HepG2 (cell line): ENCODE measurements around the gene SPAG9. TPM values are rescaled to one million over a fixed set of nuclear protein-coding genes. Genes with fewer than 3 reads are reported as not detected.

Experiments used
- DMAP1 ChIP-seq: IDR thresholded peaks from 2 replicates; pipeline ENCODE4 v1.6.1; 2016
- FLYWCH1 ChIP-seq: sonication (generic); formaldehyde crosslinking; IDR thresholded peaks from 2 replicates; pipeline ENCODE4 v1.8.1; 2023; ENCODE audit warnings: mild to moderate bottlenecking, missing genetic modification reagents
- FOXM1 ChIP-seq: sonication (generic); formaldehyde crosslinking; IDR thresholded peaks from 2 replicates; pipeline ENCODE4 v1.5.0; 2020; ENCODE audit warnings: missing genetic modification reagents
- HDAC6 ChIP-seq: fragments of 200-600 bp; sonication (generic); IDR thresholded peaks from 2 replicates; pipeline ENCODE4 v1.7.0; 2017; ENCODE audit warnings: mild to moderate bottlenecking, antibody characterized with exemption, low read length, low read depth
- NFRKB ChIP-seq: fragments of 450-650 bp; IDR thresholded peaks from 2 replicates; pipeline ENCODE4 v1.6.1; 2017
- SATB2 ChIP-seq: sonication (generic); formaldehyde crosslinking; IDR thresholded peaks from 2 replicates; pipeline ENCODE4 v1.5.0; 2020; ENCODE audit warnings: missing genetic modification reagents
- SIN3A ChIP-seq: IDR thresholded peaks from 2 replicates; pipeline ENCODE4 v1.6.1; 2011; ENCODE audit warnings: low read depth, mild to moderate bottlenecking, control low read depth, low read length, borderline replicate concordance
- SMAD3 ChIP-seq: sonication (generic); formaldehyde crosslinking; IDR thresholded peaks from 2 replicates; pipeline ENCODE4 v1.4.0; 2020; ENCODE audit warnings: missing genetic modification reagents
- SP4 ChIP-seq: sonication (generic); formaldehyde crosslinking; IDR thresholded peaks from 2 replicates; pipeline ENCODE4 v1.8.1; 2023; ENCODE audit warnings: mild to moderate bottlenecking, missing genetic modification reagents
- ZBTB20 ChIP-seq: sonication (generic); formaldehyde crosslinking; IDR thresholded peaks from 2 replicates; pipeline ENCODE4 v1.8.1; 2023; ENCODE audit warnings: missing genetic modification reagents, low read depth, mild to moderate bottlenecking, borderline replicate concordance
- ZNF232 ChIP-seq: sonication (generic); formaldehyde crosslinking; IDR thresholded peaks from 2 replicates; pipeline ENCODE4 v1.4.0; 2020; ENCODE audit warnings: missing genetic modification reagents, borderline replicate concordance
- ZNF264 ChIP-seq: sonication (generic); formaldehyde crosslinking; IDR thresholded peaks from 2 replicates; pipeline ENCODE4 v1.4.0; 2020; ENCODE audit warnings: missing genetic modification reagents
- ZNF282 ChIP-seq: fragments of 450-650 bp; IDR thresholded peaks from 2 replicates; pipeline ENCODE4 v1.6.1; 2018; ENCODE audit not compliant: partially characterized antibody
- ZNF354B ChIP-seq: sonication (generic); formaldehyde crosslinking; IDR thresholded peaks from 2 replicates; pipeline ENCODE4 v1.8.0; 2022; ENCODE audit warnings: mild to moderate bottlenecking, missing genetic modification reagents
- polyA plus RNA-seq, 8 experiments: library from polyadenylated mRNA; depleted of rRNA in 3 of 8; stranded (reverse) in 7 of 8; unstranded in 1 of 8; fragments of >200 nt; fragmentation: Illumina TruSeq in 4 of 8; extraction: Trizol in 4 of 8; gene quantifications; 2 replicates each; pipeline versions ENCODE4 v1.2.1 to v1.2.3, GENCODE V29; 2011 to 2016; ENCODE audit warnings: low read depth in 4 of 8, missing spikeins in 1 of 8, mixed read lengths in 1 of 8; ENCODE audit not compliant: insufficient read depth in 1 of 8
- total RNA-seq, 5 experiments: library from RNA; depleted of rRNA; stranded (reverse); fragments of >200 nt; fragmentation: Illumina TruSeq; extraction: Trizol; gene quantifications; 2 replicates each; pipeline ENCODE4 v1.2.3, GENCODE V29; 2016; ENCODE audit warnings: low read depth in 1 of 5
- TF ChIP-seq, protein P1 (sequence below): sonication (generic); formaldehyde crosslinking; IDR thresholded peaks from 2 replicates; pipeline ENCODE4 v1.4.0; 2020; ENCODE audit warnings: missing genetic modification reagents, borderline replicate concordance
- TF ChIP-seq, protein P2 (sequence below): sonication (generic); formaldehyde crosslinking; IDR thresholded peaks from 2 replicates; pipeline ENCODE4 v1.5.1; 2020; ENCODE audit warnings: missing genetic modification reagents, mild to moderate bottlenecking, borderline replicate concordance

Gene SPAG9
- total and polyA plus RNA-seq, 2 of the 13 experiments (the other 11 are each of a cell fraction or from before 2014, with no cell fraction given): 43.2 to 78.6 TPM

GRCh38 chr17:51154176-51154575, 33.5 kb upstream of the SPAG9 start (continued):
- TF ChIP-seq, protein P1, sequence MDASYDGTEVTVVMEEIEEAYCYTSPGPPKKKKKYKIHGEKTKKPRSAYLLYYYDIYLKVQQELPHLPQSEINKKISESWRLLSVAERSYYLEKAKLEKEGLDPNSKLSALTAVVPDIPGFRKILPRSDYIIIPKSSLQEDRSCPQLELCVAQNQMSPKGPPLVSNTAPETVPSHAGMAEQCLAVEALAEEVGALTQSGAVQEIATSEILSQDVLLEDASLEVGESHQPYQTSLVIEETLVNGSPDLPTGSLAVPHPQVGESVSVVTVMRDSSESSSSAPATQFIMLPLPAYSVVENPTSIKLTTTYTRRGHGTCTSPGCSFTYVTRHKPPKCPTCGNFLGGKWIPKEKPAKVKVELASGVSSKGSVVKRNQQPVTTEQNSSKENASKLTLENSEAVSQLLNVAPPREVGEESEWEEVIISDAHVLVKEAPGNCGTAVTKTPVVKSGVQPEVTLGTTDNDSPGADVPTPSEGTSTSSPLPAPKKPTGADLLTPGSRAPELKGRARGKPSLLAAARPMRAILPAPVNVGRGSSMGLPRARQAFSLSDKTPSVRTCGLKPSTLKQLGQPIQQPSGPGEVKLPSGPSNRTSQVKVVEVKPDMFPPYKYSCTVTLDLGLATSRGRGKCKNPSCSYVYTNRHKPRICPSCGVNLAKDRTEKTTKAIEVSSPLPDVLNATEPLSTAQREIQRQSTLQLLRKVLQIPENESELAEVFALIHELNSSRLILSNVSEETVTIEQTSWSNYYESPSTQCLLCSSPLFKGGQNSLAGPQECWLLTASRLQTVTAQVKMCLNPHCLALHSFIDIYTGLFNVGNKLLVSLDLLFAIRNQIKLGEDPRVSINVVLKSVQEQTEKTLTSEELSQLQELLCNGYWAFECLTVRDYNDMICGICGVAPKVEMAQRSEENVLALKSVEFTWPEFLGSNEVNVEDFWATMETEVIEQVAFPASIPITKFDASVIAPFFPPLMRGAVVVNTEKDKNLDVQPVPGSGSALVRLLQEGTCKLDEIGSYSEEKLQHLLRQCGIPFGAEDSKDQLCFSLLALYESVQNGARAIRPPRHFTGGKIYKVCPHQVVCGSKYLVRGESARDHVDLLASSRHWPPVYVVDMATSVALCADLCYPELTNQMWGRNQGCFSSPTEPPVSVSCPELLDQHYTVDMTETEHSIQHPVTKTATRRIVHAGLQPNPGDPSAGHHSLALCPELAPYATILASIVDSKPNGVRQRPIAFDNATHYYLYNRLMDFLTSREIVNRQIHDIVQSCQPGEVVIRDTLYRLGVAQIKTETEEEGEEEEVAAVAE (CRISPR knock-in tag): no peak
- no peak for TF ChIP-seq SP4 (CRISPR knock-in tag)
- TF ChIP-seq SMAD3: no peak
- TF ChIP-seq FOXM1: 0 out of 2 replicates have a peak, but pooled peaks have one; percentile 57
- TF ChIP-seq SATB2: no peak
- no peak for TF ChIP-seq ZNF264
- TF ChIP-seq ZNF232 (CRISPR knock-in tag): no peak
- no peak for TF ChIP-seq ZNF354B (CRISPR knock-in tag)
- TF ChIP-seq ZBTB20 (CRISPR knock-in tag): 0 out of 2 replicates have a peak, but pooled peaks have one; percentile 18
- TF ChIP-seq, protein P2, sequence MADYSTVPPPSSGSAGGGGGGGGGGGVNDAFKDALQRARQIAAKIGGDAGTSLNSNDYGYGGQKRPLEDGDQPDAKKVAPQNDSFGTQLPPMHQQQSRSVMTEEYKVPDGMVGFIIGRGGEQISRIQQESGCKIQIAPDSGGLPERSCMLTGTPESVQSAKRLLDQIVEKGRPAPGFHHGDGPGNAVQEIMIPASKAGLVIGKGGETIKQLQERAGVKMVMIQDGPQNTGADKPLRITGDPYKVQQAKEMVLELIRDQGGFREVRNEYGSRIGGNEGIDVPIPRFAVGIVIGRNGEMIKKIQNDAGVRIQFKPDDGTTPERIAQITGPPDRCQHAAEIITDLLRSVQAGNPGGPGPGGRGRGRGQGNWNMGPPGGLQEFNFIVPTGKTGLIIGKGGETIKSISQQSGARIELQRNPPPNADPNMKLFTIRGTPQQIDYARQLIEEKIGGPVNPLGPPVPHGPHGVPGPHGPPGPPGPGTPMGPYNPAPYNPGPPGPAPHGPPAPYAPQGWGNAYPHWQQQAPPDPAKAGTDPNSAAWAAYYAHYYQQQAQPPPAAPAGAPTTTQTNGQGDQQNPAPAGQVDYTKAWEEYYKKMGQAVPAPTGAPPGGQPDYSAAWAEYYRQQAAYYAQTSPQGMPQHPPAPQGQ: no peak
- no peak for TF ChIP-seq FLYWCH1 (CRISPR knock-in tag)
- TF ChIP-seq ZNF282: no peak
- TF ChIP-seq HDAC6: no peak
- TF ChIP-seq NFRKB: no peak
- no peak for TF ChIP-seq DMAP1 (CRISPR knock-in tag)
- TF ChIP-seq SIN3A: no peak
